ENCODE data around the gene PRDM5. TPM values are rescaled to one million over a fixed set of nuclear protein-coding genes. Genes with fewer than 3 reads are reported as not detected.

Gene PRDM5
- total RNA-seq (2014; rRNA removed; shearing (Covaris generic); ENCODE audit: low replicate concordance) = 1.4 TPM in 1 of 2 replicates, not detected in the other

GRCh38 chr4:120922381-120923206, at the start of gene PRDM5:
TSS of gene PRDM5 (minus strand) at chr4:120922726. CDS start at chr4:120922608, 118 bp downstream.
- H3K4me3 ChIP-seq (ENCODE audit: low read length) = no peak within 1 kb of the TSS
- no peaks in the 10 kb centered on the region for H3K27me3 ChIP-seq (ENCODE audit: low read length)
- no peak within 1 kb of the TSS for H3K4me2 ChIP-seq (ENCODE audit: low read depth, low read length, poor library complexity, severe bottlenecking)
- peaks cover 8% of the 10 kb centered on the region for H3K4me1 ChIP-seq (ENCODE audit: low read length)
- H4K20me1 ChIP-seq (ENCODE audit: insufficient read depth, low read depth, low read length) = no peaks in the 10 kb centered on the region
- no peaks in the 10 kb centered on the region for H3K9me2 ChIP-seq (replicated peaks; ENCODE audit: insufficient read depth, low read length)
- DNase-seq = no peak
- H3K36me3 ChIP-seq (ENCODE audit: insufficient read depth, low read length) = no peaks in the 10 kb centered on the region
- H3K9ac ChIP-seq (ENCODE audit: low read length) = no peak within 1 kb of the TSS
- no peak within 1 kb of the TSS for H3K27ac ChIP-seq (ENCODE audit: low read length)
- H3K9me3 ChIP-seq (ENCODE audit: low read length) = no peaks in the 10 kb centered on the region
- H3K79me2 ChIP-seq (ENCODE audit: low read length) = no peaks in the 10 kb centered on the region
- no peak within 1 kb of the TSS for H2AFZ ChIP-seq (ENCODE audit: low read length)

GRCh38 chr4:120971884-120972283, 49.4 kb upstream of the PRDM5 start:
- H4K20me1 ChIP-seq (ENCODE audit: insufficient read depth, low read depth, low read length) = no peaks in the 10 kb centered on the region
- H3K9ac ChIP-seq (ENCODE audit: low read length) = no peak overlapping the region
- no peak overlapping the region for H3K4me3 ChIP-seq (ENCODE audit: low read length)
- no peaks in the 10 kb centered on the region for H3K36me3 ChIP-seq (ENCODE audit: insufficient read depth, low read length)
- H3K9me2 ChIP-seq (replicated peaks; ENCODE audit: insufficient read depth, low read length) = no peaks in the 10 kb centered on the region
- H3K9me3 ChIP-seq (ENCODE audit: low read length) = no peaks in the 10 kb centered on the region
- H3K79me2 ChIP-seq (ENCODE audit: low read length) = no peaks in the 10 kb centered on the region
- H3K27me3 ChIP-seq (ENCODE audit: low read length) = no peaks in the 10 kb centered on the region
- no peak for DNase-seq
- H3K27ac ChIP-seq (ENCODE audit: low read length) = no peak overlapping the region
- no peak overlapping the region for H3K4me2 ChIP-seq (ENCODE audit: low read depth, low read length, poor library complexity, severe bottlenecking)
- no peaks in the 10 kb centered on the region for H3K4me1 ChIP-seq (ENCODE audit: low read length)
- H2AFZ ChIP-seq (ENCODE audit: low read length) = no peak overlapping the region

GRCh38 chr4:120965938-120966337, 43.4 kb upstream of the PRDM5 start:
- no peak overlapping the region for H3K4me3 ChIP-seq (ENCODE audit: low read length)
- H3K4me2 ChIP-seq (ENCODE audit: low read depth, low read length, poor library complexity, severe bottlenecking) = no peak overlapping the region
- H3K4me1 ChIP-seq (ENCODE audit: low read length) = no peaks in the 10 kb centered on the region
- H3K36me3 ChIP-seq (ENCODE audit: insufficient read depth, low read length) = no peaks in the 10 kb centered on the region
- 0 out of 2 replicates have a peak, but pooled peaks cover 4% of the 10 kb centered on the region for H3K27me3 ChIP-seq (ENCODE audit: low read length)
- H3K9me2 ChIP-seq (replicated peaks; ENCODE audit: insufficient read depth, low read length) = no peaks in the 10 kb centered on the region
- H3K9ac ChIP-seq (ENCODE audit: low read length) = no peak overlapping the region
- H3K9me3 ChIP-seq (ENCODE audit: low read length) = no peaks in the 10 kb centered on the region
- H2AFZ ChIP-seq (ENCODE audit: low read length) = no peak overlapping the region
- no peak for DNase-seq
- H3K27ac ChIP-seq (ENCODE audit: low read length) = no peak overlapping the region
- no peaks in the 10 kb centered on the region for H4K20me1 ChIP-seq (ENCODE audit: insufficient read depth, low read depth, low read length)
- no peaks in the 10 kb centered on the region for H3K79me2 ChIP-seq (ENCODE audit: low read length)

GRCh38 chr4:120964596-120964995, 42.1 kb upstream of the PRDM5 start:
- H4K20me1 ChIP-seq (ENCODE audit: insufficient read depth, low read depth, low read length) = no peaks in the 10 kb centered on the region
- DNase-seq = no peak
- H3K4me1 ChIP-seq (ENCODE audit: low read length) = no peaks in the 10 kb centered on the region
- H3K9me2 ChIP-seq (replicated peaks; ENCODE audit: insufficient read depth, low read length) = no peaks in the 10 kb centered on the region
- no peaks in the 10 kb centered on the region for H3K79me2 ChIP-seq (ENCODE audit: low read length)
- H3K9ac ChIP-seq (ENCODE audit: low read length) = no peak overlapping the region
- H3K4me2 ChIP-seq (ENCODE audit: low read depth, low read length, poor library complexity, severe bottlenecking) = no peak overlapping the region
- 0 out of 2 replicates have a peak, but pooled peaks cover 4% of the 10 kb centered on the region for H3K27me3 ChIP-seq (ENCODE audit: low read length)
- H3K9me3 ChIP-seq (ENCODE audit: low read length) = no peaks in the 10 kb centered on the region
- H2AFZ ChIP-seq (ENCODE audit: low read length) = peak overlapping the region; percentile 59; the same call in 1 of the 2 replicates
- H3K27ac ChIP-seq (ENCODE audit: low read length) = no peak overlapping the region
- H3K36me3 ChIP-seq (ENCODE audit: insufficient read depth, low read length) = no peaks in the 10 kb centered on the region
- no peak overlapping the region for H3K4me3 ChIP-seq (ENCODE audit: low read length)

GRCh38 chr4:120963449-120963848, 40.9 kb upstream of the PRDM5 start:
- Histone ChIP-seq H2AFZ (ENCODE audit: low read length) (no peak overlapping the region; the same call in 1 of the 2 replicates), H3K27me3 (ENCODE audit: low read length) (0 out of 2 replicates have a peak, but pooled peaks cover 4% of the 10 kb centered on the region), H3K27ac (ENCODE audit: low read length) (no peak overlapping the region), H3K4me3 (ENCODE audit: low read length) (no peak overlapping the region), H4K20me1 (ENCODE audit: insufficient read depth, low read depth, low read length) (no peaks in the 10 kb centered on the region), H3K9me3 (ENCODE audit: low read length) (no peaks in the 10 kb centered on the region), H3K36me3 (ENCODE audit: insufficient read depth, low read length) (no peaks in the 10 kb centered on the region), H3K4me1 (ENCODE audit: low read length) (no peaks in the 10 kb centered on the region), H3K9ac (ENCODE audit: low read length) (no peak overlapping the region), H3K9me2 (replicated peaks; ENCODE audit: insufficient read depth, low read length) (no peaks in the 10 kb centered on the region), H3K4me2 (ENCODE audit: low read depth, low read length, poor library complexity, severe bottlenecking) (no peak overlapping the region), H3K79me2 (ENCODE audit: low read length) (no peaks in the 10 kb centered on the region)
- DNase-seq = no peak

GRCh38 chr4:120960656-120961267, 38.2 kb upstream of the PRDM5 start:
- no peaks in the 10 kb centered on the region for H3K4me1 ChIP-seq (ENCODE audit: low read length)
- H4K20me1 ChIP-seq (ENCODE audit: insufficient read depth, low read depth, low read length) = no peaks in the 10 kb centered on the region
- no peak overlapping the region for H3K27ac ChIP-seq (ENCODE audit: low read length)
- no peak for DNase-seq
- H3K36me3 ChIP-seq (ENCODE audit: insufficient read depth, low read length) = no peaks in the 10 kb centered on the region
- H3K4me2 ChIP-seq (ENCODE audit: low read depth, low read length, poor library complexity, severe bottlenecking) = no peak overlapping the region
- H3K9me2 ChIP-seq (replicated peaks; ENCODE audit: insufficient read depth, low read length) = no peaks in the 10 kb centered on the region
- no peak overlapping the region for H3K4me3 ChIP-seq (ENCODE audit: low read length)
- H3K9me3 ChIP-seq (ENCODE audit: low read length) = no peaks in the 10 kb centered on the region
- 0 out of 2 replicates have a peak, but pooled peaks cover 4% of the 10 kb centered on the region for H3K27me3 ChIP-seq (ENCODE audit: low read length)
- H3K79me2 ChIP-seq (ENCODE audit: low read length) = no peaks in the 10 kb centered on the region
- no peak overlapping the region for H3K9ac ChIP-seq (ENCODE audit: low read length)
- H2AFZ ChIP-seq (ENCODE audit: low read length) = no peak overlapping the region

GRCh38 chr4:120948382-120948781, 25.9 kb upstream of the PRDM5 start:
- no peaks in the 10 kb centered on the region for H4K20me1 ChIP-seq (ENCODE audit: insufficient read depth, low read depth, low read length)
- no peak overlapping the region for H3K4me2 ChIP-seq (ENCODE audit: low read depth, low read length, poor library complexity, severe bottlenecking)
- no peak for DNase-seq
- no peak overlapping the region for H3K4me3 ChIP-seq (ENCODE audit: low read length)
- H2AFZ ChIP-seq (ENCODE audit: low read length) = no peak overlapping the region
- H3K9ac ChIP-seq (ENCODE audit: low read length) = no peak overlapping the region
- H3K36me3 ChIP-seq (ENCODE audit: insufficient read depth, low read length) = no peaks in the 10 kb centered on the region
- no peaks in the 10 kb centered on the region for H3K27me3 ChIP-seq (ENCODE audit: low read length)
- no peaks in the 10 kb centered on the region for H3K4me1 ChIP-seq (ENCODE audit: low read length)
- H3K27ac ChIP-seq (ENCODE audit: low read length) = no peak overlapping the region
- no peaks in the 10 kb centered on the region for H3K9me3 ChIP-seq (ENCODE audit: low read length)
- H3K9me2 ChIP-seq (replicated peaks; ENCODE audit: insufficient read depth, low read length) = no peaks in the 10 kb centered on the region
- H3K79me2 ChIP-seq (ENCODE audit: low read length) = no peaks in the 10 kb centered on the region

- no peaks in the 10 kb centered on the region for H3K4me1 ChIP-seq (ENCODE audit: low read length)
- no peaks in the 10 kb centered on the region for H3K79me2 ChIP-seq (ENCODE audit: low read length)
- H3K9me2 ChIP-seq (replicated peaks; ENCODE audit: insufficient read depth, low read length) = no peaks in the 10 kb centered on the region
- no peaks in the 10 kb centered on the region for H3K27me3 ChIP-seq (ENCODE audit: low read length)
- H3K4me3 ChIP-seq (ENCODE audit: low read length) = no peak overlapping the region
- no peaks in the 10 kb centered on the region for H3K36me3 ChIP-seq (ENCODE audit: insufficient read depth, low read length)
- no peaks in the 10 kb centered on the region for H4K20me1 ChIP-seq (ENCODE audit: insufficient read depth, low read depth, low read length)
- no peak overlapping the region for H3K9ac ChIP-seq (ENCODE audit: low read length)
- no peak overlapping the region for H3K27ac ChIP-seq (ENCODE audit: low read length)
- H2AFZ ChIP-seq (ENCODE audit: low read length) = no peak overlapping the region
- no peak for DNase-seq
- H3K9me3 ChIP-seq (ENCODE audit: low read length) = no peaks in the 10 kb centered on the region
- no peak overlapping the region for H3K4me2 ChIP-seq (ENCODE audit: low read depth, low read length, poor library complexity, severe bottlenecking)
Observed at GRCh38 chr4:120942776-120943175, 20.2 kb upstream of the PRDM5 start.

All from Karpas-422 (cell line).